Esophagus mucosa (tissue), 1 donor: ENCODE measurements around the gene ZNF689. TPM values are rescaled to one million over a fixed set of nuclear protein-coding genes. Genes with fewer than 3 reads are reported as not detected.
"Not testable (repeated sequence)": the region's sequence is repeated elsewhere in the genome, so short reads cannot be mapped to it uniquely, and the experiment has no call there.

Experiments
- ATAC-seq: fragments of 200-7000 bp; cut with Tn5 transposase; one replicate; pipeline ENCODE4 v1.9.1; 2020
- total RNA-seq: library from RNA; stranded (reverse); gene quantifications from one replicate; pipeline ENCODE4 v1.2.4, GENCODE V29; 2023
- donor health status: DM: yes; HTN: yes; CAD: no.

ZNF689 gene
- total RNA-seq, 1 donor from 2014 or later, result 2.8 TPM

DNA sequence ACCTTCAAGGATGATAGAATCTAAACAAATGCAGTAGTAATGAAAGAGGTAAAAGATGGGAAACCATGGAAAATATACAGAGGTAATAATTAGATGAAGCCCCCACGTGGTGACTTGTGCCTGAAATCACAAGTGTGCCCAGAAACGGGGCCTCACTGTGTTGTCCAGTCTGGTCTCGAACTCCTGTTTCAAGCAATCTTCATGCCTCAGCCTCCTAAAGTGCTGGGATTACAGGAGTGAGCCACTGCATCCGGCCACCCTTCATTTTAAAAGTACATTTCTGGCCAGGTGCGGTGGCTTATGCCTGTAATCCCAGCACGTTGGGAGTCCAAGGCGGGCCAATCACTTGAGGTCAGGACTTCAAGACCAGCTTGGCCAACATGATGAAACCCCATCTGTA, 26.4 kb upstream of the ZNF689 start:
- no peak for ATAC-seq

DNA sequence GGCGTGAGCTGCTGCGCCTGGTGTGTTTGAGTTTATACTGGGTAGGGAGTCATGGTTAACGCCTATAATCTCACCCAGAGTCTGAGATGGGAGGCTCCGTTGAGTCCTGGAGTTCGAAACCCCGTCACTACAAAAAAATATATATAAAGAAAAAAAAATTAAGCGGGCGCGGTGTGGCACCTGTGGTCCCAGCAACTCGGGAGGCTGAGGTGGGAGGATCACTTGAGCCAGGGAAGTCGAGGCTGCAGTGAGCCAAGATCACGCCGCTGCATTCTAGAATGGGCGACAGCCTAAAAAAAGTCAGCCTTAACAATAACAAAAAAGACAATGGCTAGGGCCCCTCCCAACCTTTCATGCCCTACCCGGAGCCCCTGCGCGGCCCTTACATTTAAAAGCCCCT, 23.3 kb upstream of the ZNF689 start:
- ATAC-seq, result no peak

DNA sequence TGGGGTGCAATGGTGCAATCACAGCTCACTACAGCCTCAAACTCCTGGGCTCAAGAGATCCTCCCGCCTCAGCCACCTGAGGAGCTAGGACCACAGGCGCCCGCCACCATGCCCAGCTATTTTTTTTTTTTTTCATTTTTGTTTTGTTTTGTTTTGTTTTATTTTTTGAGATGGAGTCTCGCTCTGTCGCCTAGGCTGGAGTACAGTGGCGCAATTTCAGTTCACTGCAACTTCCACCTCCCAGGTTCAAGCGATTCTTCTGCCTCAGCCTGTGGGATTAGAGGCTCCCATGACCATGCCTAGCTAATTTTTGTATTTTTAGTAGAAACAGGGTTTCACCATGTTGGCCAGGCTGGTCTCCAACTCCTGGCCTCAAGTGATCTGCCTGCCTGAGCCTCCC, 22.3 kb upstream of the ZNF689 start:
- ATAC-seq, result not testable (repeated sequence)

DNA sequence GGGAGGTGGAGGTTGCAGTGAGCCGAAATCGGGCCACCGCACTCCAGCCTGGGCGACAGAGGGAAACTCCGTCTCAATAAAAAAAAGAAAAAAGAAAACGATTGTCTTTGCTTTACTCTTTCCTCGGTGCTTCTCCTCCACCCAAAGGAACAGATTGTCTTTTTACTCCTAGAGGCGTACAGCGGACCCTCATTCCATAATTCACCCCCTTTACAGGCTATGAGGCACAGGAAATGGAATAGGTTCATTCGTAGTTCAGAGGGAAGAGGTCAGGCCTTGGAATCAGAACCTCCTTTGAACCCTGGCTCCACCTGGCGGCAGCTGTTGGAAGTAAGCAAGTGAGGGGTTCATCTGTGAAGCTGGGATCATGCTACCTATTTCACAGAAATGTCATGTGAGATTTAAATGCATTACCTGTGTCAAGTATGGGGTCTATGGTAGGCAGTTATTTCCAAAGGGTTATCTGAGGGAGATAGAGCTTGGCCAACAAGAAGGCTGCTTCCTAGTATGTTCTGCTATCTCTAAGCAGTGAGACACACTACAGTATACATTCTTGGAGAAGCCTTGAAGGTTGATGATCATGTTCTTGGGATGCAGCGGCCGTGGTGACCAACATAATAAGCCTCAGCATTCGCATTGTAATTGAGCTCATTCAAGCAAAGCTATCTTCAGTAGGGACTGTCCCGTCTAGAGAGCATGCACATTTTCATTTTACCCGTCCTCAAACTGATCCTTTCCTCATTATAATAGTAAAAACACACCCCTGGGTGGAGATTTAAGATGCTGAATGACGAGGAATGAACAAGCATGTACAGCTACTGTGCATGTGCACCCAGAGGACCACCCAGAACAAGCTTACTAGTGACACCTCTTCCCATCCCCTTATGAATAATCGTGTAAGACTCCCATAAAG, 18.7 kb upstream of the ZNF689 start:
- peak; percentile 84 for ATAC-seq

DNA sequence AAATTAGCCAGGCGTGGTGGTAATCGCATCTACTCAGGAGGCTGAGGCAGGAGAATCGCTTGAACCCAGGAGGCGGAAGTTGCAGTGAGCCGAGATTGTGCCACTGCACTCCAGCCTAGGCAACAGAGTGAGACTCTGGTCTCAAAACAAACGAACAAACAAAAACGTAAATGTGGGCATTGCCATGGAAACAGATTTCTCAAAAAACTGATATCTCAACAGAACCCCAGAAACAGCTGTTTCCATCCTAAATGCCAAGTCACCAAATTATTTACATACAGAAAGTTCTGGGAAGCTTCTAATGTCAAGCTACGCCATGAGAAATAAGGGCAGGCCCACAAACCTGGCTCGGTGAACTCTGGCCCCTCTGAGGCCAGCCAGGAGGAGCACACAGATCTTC, 16.0 kb upstream of the ZNF689 start:
- ATAC-seq, result no peak

DNA sequence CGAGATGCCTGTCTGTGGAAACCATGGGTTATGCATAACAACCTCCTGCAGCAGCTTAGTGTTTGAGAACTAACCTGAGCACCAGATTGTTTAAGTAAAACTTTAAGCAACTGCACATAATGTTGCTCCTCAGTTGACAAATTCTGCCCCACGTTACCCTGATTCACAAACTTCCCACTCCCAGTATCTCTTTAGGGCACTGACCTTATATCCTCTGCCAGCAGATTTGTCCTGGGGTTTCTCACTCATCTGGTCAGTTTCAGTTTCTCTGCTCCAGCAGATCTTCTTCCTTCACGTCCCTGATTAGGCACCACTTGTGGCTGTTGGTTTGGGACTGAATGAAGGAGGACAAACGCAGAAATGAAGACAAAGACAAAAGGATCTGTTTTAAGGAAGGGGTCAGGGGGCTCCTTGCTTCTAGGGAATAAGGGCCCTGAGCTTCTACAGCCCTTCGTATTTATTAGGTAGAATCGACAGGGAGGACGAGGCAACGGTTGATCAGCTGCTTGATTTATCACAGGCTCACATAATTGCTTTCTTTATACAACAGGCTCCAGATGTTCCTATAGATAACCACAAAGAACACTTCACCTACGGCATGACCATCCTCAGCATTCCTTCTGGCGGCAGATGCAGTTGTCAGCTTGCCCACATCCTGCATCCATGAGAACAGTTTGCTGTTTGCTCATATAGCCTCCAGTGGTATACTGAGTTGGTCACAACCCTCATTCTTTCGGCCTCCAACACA, 13.5 kb upstream of the ZNF689 start:
- no peak for ATAC-seq

DNA sequence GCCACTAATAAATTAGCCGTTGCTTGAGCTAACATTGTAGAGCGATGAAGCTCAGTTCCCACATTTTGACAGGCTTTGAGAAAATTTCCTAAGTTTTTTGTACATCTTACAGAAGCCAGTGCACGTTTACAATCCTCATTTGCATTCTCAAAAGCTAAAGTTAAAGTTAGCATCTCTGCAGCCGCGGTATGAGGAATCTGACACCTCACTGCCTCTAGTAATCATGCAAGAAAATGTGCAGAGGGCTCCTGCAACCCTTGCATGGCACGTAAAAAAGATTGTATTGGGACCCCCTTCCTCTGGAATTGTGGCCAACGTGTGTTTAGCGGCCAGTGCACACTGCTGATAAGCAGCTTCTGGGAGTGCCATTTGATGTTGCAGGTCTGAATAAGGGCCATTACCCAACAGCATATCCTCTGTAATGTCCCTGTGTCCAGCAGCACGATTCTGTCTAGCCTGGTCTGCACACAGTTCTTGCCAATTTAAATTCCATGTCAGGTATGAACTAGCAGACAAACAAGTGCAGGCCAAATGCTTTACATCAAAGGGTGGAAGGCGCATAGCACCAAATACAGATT, 12.4 kb upstream of the ZNF689 start:
- no peak for ATAC-seq

DNA sequence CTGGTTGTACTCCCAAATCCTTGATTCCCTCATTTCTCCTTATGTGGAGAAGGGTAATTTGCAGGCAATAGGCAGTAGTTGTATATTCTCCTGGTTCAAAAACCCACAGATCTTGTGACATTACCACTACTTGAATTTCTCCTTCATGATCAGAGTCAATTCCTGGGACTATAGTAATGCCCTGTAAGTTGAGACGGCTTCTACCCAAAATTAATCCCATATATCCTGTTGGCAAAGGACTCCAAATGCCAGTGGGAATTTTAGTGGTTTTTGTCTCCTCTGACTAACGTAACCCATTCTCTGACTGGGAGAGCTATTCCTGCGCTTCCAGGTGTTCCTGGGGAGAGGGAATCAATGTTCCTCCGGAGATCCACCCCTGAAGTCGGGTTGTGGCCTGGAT, 11.6 kb upstream of the ZNF689 start:
- no peak for ATAC-seq

DNA sequence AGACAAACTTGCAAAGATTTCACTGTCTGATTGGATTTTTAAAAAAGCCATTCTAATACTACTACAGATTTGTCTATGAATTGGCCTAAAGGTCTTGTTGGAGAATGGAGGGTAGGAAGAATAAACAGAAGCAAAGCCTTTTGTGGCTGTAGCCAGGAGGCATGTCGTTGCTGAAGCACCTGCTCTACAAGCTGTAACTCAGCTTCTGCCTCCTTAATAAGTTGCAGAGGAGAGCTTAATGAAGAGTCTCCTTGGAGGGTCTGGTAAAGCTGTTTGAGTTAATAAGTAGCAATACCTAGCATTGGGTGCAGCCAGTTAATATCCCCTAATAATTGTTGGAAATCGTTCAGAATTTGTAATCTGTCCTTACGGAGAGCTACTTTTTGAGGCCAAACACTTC, 10.0 kb upstream of the ZNF689 start:
- ATAC-seq, result no peak

DNA sequence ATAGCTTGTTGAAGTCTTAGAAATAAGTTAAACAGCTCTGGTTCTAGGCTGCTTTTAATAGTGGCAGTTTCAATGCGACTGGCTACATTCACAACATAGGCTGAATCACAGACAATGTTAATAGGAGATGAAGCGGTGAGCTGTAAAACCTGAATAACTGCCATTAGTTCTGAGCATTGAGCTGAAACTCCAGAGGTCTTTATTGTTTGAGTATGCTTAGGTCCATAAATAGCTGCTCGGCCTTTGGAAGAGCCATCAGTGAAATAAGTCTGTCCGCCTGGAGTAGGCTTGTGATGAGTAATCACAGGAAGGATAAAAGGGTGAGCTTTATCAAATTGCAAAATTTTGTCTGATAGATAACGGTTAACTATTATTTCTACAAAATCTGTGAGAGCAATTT, 9.4 kb upstream of the ZNF689 start:
- no peak for ATAC-seq

DNA sequence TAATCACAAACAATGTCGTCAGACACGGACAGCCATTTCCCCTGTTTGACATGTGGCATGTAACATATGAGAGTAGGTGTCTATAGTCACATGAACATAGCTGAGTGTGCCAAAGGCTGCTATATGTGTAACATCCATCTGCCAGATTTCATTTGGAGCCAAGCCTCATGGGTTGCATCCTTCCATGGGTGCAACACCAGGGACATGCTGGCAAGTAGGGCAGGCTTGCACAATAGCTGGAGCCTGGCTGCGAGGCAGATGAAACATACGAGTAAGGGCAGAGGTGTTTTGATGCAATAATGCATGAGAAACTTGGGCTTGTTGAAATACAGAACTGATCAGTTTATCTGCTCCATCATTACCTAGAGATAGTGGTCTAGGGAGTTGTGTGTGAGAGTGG, 9.0 kb upstream of the ZNF689 start:
- no peak for ATAC-seq

DNA sequence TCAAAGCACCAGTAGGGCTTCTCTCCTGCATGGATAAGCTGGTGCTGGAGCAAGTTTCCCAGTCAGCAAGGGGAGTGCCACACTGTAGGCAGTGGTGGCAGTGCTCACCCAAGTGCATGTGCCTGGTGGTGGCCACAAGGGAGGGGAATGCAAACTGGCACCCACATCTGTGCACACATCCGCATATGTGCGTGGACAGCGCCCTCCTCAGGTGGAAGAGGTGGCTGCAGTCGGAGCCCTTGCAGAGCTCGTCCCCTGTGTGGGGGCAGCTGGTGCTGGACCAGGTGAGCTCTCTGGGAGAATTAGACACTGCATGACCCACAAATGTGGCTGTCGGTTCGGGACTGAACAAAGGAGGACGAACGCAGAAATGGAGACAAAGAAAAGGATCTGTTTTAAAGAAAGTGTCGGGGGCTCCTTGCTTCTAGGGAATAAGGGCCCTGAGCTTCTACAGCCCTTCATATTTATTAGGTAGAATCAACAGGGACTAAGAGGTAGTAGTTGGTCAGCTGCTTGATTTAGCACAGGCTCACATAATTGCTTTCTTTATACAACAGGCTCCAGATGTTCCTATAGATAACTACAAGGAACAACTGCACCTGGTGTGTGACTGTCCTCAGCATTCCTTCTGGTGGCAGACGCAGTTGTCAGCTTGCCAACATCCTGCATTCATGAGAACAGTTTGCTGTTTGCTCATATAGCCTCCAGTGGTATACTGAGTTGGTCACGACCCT, 5.3 kb upstream of the ZNF689 start:
- peak; percentile 75 for ATAC-seq

DNA sequence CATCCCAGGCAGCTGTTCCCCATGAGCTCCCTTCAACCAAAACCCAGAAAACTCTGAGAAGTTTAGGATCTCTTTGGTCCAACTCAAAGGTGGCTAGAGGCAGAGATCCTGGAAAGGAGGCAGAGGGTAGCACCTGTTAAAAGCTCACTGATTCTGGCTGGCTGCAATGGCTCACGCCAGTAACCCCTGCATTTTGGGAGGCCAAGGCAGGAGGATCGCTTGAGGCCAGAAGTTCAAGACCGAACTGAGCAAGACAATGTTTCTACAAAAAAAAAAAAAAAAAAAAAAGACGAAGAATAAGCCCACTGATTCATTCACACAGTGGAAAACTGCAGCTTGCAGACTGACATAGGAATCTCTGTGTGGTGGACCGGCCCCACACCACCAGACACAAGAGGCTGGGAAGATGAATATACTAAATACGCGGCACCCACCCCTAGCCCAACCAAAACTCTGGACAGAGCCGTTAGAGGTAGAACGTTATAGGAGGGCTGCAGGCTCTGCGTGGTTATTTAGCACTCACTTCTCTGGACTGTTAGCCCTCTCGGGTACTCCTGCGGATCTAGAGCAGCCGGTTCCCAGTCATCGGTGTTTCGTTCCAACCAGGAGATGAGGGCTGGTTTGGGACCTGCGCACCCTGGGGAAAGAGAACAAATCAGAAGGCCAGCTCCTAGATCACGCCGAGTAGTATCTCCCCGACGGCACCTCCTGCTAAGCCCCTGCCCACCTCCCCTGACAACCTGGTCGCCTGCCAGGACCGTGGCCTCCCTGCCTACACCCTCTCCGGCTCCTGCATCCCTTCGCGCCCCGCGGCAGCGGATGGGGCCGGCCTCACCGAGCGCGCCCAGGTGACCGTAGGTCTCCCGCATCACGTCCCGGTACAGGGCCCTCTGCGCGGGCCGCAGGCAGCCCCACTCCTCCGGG, 925 bp downstream of the ZNF689 start:
- ATAC-seq, result peak; percentile 70

DNA sequence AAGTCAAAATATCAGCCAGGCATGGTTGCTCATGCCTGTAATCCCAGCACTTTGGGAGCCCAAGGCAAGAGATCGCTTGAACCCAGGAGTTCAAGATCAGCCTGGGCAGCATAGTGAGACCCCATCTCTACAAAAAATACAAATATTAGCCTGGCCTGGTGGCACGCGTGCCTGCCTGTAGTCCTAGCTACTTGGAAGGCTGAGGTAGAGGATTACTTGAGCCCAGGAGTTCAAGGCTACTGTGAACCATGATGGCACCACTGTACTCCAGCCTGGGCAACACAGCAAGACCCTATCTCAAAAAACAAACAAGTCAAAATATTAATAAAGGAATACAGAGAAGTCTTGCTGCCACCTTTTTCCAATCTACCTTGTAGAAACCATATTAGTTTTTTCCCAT, 4.2 kb downstream of the ZNF689 start:
- no peak for ATAC-seq

DNA sequence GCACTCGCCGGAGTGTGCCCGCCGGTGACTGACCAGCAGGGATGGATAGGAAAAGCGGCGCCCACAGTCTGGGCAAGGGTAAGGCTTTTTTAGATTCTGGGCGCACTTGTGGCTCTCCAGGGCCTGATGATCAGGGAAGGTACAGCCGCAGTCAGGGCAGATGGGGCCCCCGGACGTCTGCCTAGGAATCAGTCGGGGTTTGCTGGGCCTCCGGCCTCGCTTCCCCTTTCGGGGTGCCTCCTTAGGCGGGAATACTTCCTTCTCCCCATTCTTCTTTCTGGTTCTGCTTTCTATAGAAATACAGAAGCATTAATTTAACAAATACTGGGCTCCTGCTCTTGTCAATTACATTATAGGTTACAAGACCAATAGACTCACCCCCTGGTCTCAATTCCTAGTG, 5.0 kb downstream of the ZNF689 start:
- no peak for ATAC-seq

DNA sequence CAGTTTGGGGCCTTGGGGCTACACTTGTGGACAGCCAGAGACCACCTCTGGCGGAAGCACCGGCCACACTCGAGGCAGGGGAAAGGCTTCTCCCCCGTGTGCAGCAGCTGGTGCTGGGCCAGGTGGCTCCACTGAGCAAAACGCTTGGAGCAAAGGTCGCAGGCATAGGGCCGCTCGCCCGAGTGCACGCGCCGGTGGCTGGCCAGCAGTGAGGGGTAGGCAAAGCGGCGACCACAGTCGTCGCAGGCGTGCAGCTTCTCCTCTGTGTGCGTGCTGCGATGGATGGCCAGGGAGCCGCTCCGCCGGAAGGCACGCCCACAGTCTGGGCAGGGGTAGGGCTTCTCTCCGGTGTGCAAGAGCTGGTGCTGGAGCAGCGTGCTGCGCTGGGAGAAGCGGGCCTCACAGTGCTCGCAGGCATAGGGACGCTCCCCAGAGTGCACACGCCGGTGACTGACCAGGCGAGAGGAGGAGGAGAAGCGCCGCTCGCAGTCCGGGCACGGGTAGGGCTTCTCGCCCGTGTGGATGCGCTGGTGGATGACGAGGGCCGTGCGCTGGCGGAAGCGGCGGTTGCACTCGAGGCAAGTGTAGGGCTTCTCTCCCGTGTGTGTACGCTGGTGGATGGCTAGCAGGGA, 5.8 kb downstream of the ZNF689 start:
- ATAC-seq, result peak; percentile 12

DNA sequence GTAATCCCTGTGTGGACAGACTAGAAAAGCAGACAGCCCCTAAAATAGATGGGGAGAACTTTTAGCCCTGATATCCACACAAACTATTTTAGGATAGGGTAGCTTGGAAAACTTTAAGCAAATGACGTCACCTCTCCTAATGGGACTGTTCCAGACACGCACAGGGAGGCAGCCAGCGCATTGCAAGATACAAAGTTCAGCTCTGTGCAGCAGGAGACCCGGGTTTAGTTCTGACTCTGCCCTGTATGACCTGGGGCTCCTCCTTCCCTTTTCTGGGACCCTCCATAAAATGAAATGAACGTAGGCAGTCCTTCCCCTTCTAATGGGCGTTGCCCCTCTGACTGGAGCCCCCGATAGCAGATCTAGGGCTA, 6.3 kb downstream of the ZNF689 start:
- no peak for ATAC-seq

DNA sequence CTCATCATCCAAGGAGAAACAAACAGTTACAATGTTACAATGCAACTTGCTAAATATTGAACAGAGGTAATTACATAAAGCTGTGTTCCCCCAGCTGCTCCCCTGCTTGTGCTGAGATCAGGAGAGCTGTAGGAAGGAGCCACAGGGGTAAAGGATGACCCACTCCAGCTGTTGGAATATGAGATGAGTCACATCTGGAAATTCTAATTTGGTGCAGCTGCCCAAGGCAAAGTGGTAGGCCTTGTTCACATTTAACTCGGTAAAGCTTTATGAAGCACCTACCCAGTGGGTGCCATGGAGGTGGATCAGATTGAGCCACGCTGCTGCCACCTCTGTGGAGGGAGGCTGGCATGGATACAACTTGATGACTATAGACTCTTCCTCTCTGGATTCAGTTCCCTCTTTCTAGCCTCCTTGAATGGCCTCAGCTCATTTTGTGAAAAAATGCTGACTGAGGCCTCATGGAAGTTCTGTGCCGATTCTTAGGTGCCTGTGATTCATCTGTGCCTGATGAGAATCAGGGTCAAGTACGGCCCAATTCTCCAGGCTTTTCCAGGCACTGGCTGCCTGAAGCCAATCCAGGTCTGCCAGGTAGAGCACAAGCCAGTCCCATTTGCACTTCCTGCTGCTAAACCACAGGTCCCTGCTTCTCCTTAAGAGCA, 7.4 kb downstream of the ZNF689 start:
- ATAC-seq, result peak; percentile 38

DNA sequence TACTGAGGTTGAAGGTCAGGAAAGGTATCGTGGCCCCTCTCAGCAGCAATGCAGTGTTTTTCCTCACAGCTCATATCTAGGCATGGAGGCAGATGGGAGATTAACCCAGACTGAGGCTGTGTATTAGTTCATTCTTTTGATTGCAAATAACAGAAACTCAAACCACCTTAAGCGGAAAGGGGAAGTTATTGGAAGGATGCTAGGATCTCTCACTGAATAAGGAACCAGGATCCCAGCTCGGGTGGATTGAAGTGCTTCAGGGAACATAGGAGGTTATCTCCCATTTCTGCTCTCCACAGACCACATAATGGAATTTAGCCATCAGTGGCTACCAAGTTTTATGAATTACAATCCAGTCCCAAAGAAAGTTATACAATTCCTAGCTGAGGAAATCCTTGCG, 8.2 kb downstream of the ZNF689 start:
- ATAC-seq, result no peak

DNA sequence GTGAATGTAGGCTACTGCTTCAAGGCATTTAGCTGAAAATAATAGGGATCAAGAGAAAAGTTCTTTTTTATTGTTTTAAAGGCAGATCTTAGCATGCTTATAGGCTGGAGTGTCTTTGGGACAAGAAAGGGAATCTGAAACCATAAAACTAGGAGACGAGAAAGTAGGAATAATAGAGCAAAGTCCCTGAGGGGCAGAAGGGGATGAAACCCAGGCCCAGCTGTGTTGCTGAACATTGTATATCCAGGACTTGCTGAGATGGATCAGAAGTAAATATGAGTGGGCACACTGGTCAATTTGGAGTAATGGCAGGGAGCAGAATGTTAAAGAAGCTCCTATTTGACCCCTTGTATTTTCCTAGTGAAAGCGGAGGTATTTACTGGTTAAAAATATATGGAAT, 9.3 kb downstream of the ZNF689 start:
- no peak for ATAC-seq

DNA sequence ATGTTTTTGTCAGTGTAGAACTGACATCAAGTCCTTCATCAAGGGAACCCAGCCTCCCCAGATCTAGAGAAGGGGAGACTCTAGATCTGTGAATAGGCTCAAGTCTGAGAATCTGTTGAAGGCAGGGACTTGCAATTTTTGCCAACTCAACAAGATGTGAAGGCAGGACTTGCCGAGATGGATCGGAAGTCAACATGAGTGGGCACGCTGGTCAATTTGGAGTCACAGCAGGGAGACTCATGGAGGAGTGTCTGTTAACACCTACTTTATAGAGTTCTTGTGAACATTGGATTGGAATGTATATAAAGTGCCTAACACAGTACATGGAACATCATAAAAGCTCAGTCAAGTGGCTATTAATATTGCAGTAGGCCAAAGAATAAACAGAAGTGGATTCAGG, 10.0 kb downstream of the ZNF689 start:
- ATAC-seq, result no peak
